ENCODE data around the gene PSMB7.
"Not testable (repeated sequence)": the region's sequence is repeated elsewhere in the genome, so short reads cannot be mapped to it uniquely, and the experiment has no call there.

The PSMB7 gene

DNA sequence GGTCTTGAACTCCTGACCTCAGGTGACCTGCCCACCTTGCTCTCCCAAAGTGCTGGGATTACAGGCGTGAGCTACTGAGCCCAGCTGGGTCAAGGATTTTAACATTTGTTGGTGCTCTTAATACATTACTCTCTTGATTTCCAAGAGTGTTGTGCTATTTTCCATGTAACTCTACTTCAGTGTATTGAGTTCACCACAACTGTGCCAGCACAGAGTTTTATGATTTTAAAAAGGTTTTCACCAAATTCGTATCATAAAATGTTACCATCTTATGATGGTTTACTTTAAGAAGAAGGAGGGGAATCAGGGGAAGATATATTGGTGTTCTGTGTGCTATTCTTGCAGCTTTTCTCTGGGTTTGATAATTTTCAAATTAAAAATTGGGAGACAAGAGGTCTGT is 28.4 kb upstream of the PSMB7 start:
- DNase-seq (ENCODE audit: low read depth in 2 of 2): no peak

DNA sequence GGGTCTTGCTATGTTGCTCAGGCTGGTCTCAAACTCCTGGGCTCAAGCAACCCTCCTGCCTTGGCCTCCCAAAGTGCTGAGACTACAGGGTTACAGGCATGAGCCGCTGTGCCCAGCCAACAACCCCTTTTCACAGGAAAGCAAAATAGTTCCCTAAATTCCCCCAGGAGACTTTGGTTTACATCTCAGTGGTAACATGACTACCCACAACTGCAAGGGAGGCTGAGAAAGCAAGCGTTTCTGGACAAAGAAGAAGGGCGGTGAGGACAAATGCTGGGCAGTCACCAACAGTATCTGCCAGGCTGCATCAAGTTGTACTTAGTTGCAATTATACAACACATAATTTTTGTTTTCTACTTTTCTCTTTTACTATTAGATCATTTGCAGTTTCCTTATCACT is 27.6 kb upstream of the PSMB7 start:
- no peak for DNase-seq (ENCODE audit: low read depth in 2 of 2)

DNA sequence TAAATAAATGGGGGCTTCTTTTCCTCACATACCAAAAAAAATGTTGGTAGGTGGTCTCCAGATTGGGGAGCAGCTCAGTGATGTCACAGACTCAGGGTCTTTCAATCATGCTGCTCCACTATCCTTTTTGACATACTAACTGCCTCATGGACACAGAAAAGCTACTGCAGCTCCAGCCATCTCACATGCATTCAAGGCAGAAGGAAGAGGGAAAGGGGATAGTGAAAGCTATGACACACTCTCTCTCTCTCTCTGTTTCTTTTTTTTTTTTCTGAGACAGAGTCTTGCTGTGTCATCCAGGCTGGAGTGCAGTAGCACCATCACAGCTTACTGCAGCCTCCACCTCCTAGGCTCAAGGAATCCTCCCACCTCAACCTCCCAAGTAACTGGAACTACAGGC is 27.1 kb upstream of the PSMB7 start:
- DNase-seq (ENCODE audit: low read depth in 2 of 2): no peak

DNA sequence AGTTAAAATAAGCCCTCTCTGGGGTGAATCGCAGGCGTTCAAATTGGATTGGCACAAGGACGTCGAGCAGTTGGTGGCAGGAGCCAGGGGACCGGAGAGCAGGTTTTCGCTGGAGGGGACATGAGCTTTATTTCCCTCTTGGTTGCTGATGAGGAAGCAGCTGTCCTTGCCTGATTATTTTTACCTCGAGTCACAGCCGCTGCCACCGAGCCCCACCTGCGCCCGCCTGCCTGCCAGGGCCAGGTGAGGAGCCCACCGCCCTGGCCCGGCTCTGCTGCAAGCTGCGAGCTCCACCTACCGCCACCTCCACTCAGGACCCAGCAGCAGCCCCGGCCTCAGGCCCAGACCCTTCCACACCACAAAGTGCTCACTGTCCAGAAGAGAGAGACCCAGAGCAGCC is 26.0 kb upstream of the PSMB7 start:
- no peak for DNase-seq (ENCODE audit: low read depth in 2 of 2)

DNA sequence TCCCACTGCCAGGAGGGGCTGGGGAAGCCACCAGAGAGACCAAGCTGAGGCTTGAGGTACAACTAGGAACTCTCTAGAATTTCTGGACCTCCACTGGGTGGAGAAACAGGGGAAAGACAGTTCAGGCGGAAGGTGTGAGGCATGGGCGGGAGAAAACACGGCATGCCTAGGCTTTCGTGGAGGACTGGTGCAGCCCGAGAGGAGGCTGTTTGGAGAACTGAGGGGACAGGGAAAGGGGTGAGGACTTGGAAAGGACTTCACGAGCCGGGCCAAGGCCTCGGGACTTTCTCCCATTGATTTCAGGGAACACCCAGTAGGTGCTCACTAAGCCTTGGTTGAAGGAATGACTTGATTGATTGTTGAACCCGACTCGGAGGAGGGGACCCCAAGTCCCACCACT is 25.5 kb upstream of the PSMB7 start:
- no peak for DNase-seq (ENCODE audit: low read depth in 2 of 2)

DNA sequence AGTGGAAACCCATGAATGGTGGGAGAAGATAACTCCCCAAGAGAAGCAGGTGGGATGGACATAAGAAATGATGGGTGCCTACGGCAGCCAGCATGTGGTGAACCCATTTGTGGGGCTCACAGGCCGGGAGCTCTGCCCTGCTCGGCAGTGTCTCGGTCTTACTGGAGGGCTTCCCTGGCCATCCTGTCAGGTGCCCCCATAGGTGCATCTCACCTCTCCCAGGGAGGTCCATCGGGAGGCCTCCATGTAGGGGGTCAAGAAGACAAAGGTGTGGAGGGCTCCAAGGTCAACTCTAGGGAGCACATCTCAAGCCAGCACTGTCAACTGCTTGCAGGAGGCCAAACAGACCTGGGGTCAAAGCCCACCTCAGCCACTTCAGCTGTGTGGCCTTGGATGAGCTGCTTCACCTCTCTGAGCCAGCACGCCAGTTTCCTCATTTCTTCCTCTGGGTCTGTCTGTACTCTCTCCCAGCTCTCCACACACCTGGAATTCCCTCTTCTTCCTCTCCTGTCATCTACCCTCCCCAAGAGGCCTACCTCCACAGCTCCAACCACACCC is 24.5 kb upstream of the PSMB7 start:
- DNase-seq (ENCODE audit: low read depth in 2 of 2): no peak

DNA sequence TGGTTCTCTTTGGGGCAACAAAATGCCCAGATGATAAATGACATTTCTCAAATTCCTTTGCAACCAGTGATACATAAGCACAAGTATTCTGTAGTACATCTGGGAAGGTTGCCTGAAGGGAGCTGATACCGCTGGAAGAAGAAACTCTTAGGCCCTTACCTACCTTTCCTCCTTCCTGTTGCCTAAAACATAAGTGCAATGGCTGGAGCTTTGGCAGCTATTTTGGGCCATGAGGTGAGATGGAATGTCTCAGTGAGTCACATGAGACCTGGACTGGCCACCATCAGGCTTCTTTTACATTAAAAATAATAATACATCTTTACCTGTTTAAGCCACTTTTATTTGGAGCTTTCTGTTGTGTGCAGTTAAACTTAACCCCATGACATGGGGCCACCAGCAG is 23.8 kb upstream of the PSMB7 start:
- DNase-seq (ENCODE audit: low read depth in 2 of 2): no peak

DNA sequence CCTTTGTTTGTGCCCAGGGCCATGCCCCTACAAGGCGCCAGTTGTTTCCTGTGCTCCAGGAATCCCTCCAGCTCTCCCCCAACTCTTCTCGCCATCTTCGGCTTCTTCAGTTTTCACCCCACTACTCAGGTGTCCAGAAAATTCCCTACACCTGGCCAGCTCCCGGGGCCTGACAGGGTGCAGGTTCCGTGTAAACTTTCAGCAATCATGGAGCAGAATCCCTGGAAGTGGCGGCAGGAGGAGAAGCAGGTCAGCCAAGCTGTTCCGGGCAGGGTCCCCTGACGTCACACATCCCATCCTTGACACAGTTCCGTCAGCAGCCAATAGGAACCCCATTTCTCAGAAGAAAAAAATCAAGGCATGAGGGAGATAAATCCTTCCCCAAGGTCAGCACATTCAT is 22.8 kb upstream of the PSMB7 start:
- DNase-seq (ENCODE audit: low read depth in 2 of 2): no peak

DNA sequence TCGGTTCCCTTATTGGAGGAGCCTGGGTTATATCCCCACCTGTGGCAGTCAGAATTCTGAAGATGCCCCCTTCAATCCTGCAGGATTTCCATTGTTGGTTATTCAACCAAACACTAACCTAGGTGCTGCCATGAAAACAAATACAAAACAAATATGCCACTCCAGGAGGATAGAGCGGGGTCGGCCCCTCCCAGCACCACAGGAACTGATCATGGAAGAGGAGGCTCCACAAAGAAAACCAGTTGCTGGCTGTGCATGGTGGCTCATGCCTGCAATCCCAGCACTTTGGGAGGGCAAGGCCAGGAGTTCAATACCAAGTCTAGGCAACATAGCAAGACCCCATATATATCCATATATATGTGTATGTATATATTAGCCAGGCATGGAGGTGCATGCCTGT is 21.8 kb upstream of the PSMB7 start:
- DNase-seq (ENCODE audit: low read depth in 2 of 2): no peak

DNA sequence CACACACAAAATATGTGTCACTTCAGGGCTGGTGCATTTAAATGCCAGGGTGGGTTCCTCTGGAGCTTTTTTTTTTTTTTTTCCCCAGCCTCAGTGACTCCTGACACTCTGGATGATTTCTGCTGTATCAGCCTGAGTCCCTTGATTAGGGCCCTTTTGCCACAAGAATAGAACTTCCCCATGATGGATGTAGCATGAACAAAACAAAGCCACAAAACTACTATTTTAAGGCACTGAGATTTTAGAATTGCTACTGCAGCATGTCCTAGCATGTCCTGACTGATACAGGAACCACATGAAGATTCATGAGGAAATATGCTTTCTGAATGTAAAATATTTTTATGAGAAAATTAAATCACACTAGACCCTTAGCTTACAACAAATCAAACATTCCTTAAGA is 21.1 kb upstream of the PSMB7 start:
- DNase-seq (ENCODE audit: low read depth in 2 of 2): no peak

DNA sequence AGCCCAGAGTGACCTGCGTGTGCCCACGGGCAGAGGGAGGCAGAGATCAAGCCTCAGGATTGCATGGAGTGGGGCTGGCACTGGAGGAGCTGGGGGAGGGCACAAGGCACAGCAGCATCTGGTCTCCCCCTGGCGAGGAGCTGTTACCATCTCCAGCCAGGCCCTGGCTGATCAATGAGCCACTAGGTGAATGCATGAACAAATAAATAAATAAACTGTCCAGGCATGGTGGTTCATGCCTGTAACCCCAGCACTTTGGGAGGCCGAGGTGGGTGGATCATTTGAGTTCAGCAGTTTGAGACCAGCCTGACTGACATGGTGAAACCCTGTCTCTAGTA is 14.3 kb upstream of the PSMB7 start:
- no peak for DNase-seq (ENCODE audit: low read depth in 2 of 2)

DNA sequence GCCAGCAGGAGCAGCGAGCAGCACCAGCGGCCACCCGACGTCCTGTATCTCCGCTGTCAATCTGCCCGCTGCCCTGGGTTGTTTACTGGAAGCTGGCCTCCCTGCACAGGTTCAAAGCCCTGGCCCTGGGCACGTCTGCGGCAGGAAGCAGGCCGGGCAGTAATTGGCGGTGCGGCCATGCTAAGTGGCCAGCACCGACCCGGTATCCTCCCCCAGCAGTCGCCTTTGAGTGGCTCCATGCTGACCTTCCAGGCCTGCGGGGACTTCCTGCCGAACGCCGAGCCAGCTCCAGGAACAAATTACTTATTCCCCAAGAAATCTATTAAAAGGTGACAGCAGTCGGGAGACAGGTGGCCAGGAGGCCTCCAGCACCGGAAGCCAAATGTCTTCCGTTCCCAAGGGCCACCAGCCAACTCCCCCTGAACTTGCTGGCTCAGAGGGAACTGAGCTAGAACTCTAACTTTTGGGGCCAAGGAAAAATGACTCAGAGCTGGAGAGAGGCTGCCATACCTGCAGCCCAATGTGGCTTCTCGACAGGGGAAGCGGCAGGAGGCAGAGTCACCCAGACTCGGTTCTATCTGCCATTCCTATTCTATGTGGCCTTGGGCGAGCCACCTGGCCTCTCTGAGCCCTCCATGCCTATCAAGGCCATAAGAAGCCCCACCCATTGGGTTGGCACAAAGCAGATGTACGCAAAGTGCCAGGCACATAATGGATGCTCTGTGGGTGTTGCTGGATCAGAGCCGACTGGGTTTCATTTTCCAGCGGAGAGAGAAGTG is 13.7 kb upstream of the PSMB7 start:
- no peak for DNase-seq (ENCODE audit: low read depth in 2 of 2)

DNA sequence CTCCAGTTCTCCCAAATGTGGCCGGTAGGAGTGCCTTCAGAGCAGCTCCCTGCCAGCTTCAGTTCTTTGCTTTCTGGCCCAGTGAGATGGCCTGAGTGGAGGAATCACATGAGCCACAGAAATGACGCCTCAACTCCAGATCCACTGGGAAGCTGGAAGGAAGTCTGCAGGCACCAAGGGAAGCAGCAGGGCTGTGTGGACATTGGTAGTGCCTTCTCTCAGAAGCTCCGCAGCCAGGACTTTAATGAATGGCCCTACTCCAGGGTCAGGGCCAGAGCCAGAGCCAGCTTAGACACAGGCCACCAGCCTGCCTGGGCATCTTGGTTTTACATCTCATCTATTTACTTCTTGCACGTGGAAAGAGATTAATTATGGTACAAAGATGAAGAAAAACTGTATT is 12.0 kb upstream of the PSMB7 start:
- DNase-seq (ENCODE audit: low read depth in 2 of 2): no peak

DNA sequence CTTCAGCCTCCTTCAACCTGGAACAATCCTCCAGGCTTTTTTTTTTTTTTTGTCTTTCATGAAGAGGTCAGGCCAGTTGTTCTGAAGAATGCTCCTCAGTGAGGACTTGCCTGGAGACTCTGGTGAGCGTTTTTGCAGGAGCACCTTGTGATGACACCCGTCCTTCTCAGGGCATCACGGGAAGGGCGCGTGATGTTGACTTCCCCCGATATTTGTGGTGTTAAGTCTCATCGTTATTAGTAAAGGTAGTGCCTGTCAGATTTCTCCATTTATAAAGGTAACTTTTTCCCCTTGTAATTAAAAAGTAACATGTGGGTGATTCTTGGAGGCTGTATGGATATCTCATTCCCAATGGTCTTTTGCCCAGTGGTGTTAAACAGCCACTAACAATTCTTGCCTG is 11.1 kb upstream of the PSMB7 start:
- DNase-seq (ENCODE audit: low read depth in 2 of 2): no peak

DNA sequence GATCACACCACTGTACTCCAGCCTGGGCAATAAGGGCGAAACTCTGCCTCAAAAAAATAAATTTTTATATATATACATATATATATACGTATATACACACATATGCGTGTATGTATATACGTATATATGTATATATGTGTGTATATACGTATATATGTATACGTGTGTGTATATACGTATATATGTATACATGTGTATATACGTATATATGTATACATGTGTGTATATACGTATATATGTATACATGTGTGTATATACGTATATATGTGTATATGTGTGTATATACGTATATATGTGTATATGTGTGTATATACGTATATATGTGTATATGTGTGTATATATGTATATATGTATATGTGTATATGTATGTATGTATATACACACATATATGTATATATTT is 10.5 kb upstream of the PSMB7 start:
- DNase-seq (ENCODE audit: low read depth in 2 of 2): not testable (repeated sequence)

DNA sequence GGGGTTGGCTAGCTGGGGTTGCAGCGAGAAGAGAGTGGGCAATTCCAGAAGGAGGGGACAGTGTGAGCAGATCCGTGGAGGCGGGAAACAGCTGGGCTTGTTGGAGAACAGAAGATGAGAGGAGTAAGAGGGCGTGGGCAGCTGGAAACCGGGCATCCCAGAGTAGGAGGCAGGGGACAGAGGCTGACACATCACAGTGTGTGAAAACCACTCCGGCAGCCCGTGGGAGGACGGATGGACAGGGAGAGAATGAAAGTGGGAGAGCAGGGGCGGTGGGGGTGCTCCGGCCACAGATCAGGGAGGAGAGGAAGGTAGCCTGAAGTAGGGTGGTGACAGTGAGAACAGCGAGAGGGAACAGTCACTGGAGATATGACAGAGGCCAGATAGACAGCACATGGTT is 8.3 kb upstream of the PSMB7 start:
- DNase-seq (ENCODE audit: low read depth in 2 of 2): no peak

DNA sequence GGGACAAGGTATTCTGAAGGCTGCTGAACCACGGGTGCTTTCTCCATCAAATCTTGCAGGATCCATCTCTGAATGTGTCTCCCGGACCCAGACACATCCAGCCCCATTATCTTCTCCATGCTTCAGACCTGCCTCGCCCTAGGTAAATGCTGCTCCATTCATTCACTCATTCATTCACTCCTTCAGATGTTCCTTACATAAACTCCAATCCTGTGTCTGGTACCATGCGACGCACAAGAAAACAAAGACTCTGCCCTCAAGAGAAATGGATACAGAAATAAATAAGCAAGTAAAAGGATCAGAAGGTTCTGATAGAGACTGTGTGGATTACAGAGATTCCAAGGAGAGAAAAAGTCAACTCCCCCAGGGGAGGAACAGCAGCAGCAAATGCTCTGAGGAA is 7.9 kb upstream of the PSMB7 start:
- no peak for DNase-seq (ENCODE audit: low read depth in 2 of 2)

DNA sequence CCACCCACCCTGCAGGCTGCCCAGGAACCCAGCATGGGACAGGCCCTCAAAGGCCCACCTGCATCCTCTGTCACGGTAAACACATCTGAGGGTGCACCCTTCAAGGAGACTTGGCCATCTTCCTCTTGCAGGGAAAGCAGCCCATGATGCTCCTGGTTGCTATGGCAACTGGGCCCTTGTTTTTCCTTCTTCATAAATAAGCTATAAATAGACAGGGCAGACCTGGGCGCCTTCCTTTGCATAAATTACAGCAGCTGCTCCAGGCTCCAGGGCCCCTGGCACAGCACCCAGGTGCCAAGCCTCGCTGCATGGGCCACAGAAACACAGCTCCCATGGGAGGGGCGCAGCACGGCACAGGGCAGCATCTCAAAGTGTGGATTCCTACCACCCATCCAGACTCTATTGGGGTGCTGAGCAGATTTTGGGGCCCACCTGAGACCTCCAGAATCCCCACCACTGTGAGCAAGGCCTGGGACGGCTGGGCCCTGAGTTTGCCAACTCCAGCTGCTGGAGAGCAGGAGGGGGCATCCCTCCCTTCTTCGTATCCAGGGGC is 5.8 kb upstream of the PSMB7 start:
- no peak for DNase-seq (ENCODE audit: low read depth in 2 of 2)

DNA sequence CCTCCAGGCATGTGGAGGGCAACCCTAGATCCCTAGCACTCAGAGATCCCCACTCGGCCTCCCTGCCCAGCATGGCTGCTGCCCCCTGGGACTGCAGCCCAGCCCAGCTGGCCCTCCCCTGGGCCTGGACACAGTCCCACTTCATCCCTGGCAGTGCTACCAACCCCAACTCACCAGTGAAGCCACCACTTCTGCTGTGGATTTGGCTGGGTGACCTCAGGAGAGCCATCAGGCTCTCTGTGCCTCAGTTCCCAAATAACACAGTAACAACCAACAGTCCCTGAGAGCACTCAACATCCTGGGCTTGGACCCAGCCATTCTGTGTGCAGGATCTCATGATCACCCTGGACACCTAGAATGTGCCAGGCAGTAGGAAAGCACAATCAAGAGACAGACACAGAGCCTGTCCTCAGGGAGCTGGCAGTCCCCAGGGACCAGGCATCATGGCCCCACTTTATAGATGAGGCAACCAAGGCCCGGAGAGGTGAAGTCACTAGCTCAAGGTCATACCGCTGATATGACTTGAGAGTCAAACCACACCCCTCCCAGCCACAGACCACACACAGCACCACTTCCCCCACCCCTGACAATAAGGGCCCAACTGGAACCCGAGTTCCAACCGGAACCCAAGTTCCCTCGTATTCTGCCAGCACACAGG is 4.7 kb upstream of the PSMB7 start:
- DNase-seq (ENCODE audit: low read depth in 2 of 2): no peak

DNA sequence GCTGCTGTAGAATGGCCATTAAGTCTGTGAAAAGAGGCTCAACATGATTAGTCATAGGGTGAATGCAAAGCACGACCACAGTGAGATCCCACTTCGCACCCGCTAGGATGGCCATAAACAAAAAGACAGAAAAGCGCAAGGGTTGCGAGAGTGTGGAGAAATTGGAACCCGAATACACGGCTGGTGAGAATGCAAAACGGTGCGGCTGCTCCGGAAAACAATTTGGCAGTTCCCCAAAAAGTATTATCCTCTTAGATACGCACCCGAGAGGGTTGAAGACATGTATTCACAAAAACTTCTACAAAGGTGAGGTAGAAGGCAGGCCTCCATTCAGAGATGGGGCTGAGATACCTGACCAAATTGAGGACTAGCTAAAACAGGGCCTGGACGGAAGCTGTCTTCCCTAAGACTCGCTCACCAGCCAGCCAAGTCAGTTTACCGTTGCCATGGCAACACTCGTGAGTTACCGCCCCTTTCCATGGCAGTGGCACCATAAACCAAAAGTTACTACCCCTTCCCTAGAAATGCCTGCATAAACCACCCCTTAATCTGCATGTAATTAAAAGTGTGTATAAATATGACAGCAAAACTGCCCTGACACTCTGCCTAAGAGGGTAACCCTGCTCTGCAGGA is 726 bp upstream of the PSMB7 start:
- no peak for DNase-seq (ENCODE audit: low read depth in 2 of 2)

DNA sequence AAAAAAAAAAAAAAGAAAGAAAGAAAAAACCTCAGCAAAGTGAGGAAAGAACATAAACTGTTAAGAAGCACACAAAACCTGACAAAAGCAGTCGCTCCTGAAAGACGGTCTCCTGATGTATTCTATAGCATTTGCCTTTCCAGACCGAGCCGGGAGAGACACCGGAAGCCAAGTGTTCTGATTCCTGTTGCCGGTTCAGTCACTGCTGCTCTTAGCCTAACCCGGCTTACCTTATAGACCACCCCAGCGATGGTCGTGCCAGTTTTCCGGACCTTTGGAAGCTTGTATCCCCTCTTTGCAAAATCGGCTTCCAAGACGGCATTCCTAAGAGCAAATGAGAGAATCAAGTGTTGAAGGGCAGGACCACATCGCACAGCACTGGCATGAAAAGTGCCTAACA is 630 bp downstream of the PSMB7 start:
- no peak for DNase-seq (ENCODE audit: low read depth in 2 of 2)

DNA sequence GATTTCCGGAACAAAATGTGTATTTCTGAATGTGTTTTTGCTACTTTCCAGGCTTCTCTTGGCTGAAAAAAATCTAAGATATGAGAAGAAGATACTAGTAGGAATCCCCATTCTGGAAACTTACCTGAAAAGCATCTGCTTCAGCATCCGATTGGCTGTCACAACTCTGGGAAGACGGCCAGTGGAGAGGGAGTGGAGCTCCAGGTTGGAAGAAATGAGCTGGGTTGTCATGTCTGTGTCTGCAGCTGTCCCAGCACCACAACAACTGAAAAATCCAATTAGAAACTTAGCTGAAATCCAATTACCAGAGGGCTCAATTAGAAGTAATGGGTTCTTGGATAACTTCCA is 3.0 kb downstream of the PSMB7 start:
- no peak for DNase-seq (ENCODE audit: low read depth in 2 of 2)
